IMR-90 (cell line): ENCODE results near the gene TRPM3. TPM values are rescaled to one million over a fixed set of nuclear protein-coding genes. Genes with fewer than 3 reads are reported as not detected.

Source experiments
- ATAC-seq: fragments of 200-7000 bp; cut with Tn5 transposase; 2 replicates; pipeline ENCODE4 v1.9.1; 2020; ENCODE audit warnings: low read depth, mild to moderate bottlenecking, moderate library complexity
- BruUV-seq: library from RNA; stranded (reverse); fragments of 400-500 nt; replicated peaks from 2 replicates; lab custom pipeline; 2021; lab: Mats Ljungman, UMichigan
- CTCF ChIA-PET: fragments of 300-600 bp; formaldehyde crosslinking; extraction: SDS; loops from one replicate; lab custom pipeline; 2021; ENCODE audit warnings: antibody characterized with exemption; lab: Yijun Ruan, JAX
- POLR2A ChIA-PET: fragments of 300-600 bp; sonication (Branson Sonifier 250); formaldehyde crosslinking; loops from one replicate; lab custom pipeline; 2022; ENCODE audit warnings: antibody characterized with exemption; ENCODE audit not compliant: unreplicated experiment; lab: Charles Lee
- DNase-seq: peaks from one replicate; pipeline ENCODE4 v3.0.0; 2013
- H2AFZ ChIP-seq: replicated peaks from 2 replicates; pipeline ENCODE3; 2013; ENCODE audit warnings: low read length, mild to moderate bottlenecking; ENCODE audit not compliant: poor library complexity
- H2AK5ac ChIP-seq: 2 replicates; pipeline ENCODE4 v1.6.1; 2013; ENCODE audit warnings: low read depth, low read length, inconsistent platforms
- H2AK9ac ChIP-seq: replicated peaks from 2 replicates; pipeline ENCODE3; 2013; ENCODE audit warnings: mild to moderate bottlenecking, low read depth, low read length, moderate library complexity; ENCODE audit not compliant: poor library complexity
- H2BK120ac ChIP-seq: 2 replicates; pipeline ENCODE4 v1.6.1; 2013; ENCODE audit warnings: low read depth, low read length, inconsistent platforms
- H2BK15ac ChIP-seq: 3 replicates; pipeline ENCODE4 v1.6.1; 2013; ENCODE audit warnings: low read depth, low read length, inconsistent platforms
- H2BK20ac ChIP-seq: 2 replicates; pipeline ENCODE4 v1.6.1; 2013; ENCODE audit warnings: low read depth, mild to moderate bottlenecking, inconsistent platforms, low read length, moderate library complexity
- H2BK5ac ChIP-seq: 2 replicates; pipeline ENCODE4 v1.6.1; 2013; ENCODE audit warnings: mild to moderate bottlenecking, low read depth, low read length, inconsistent platforms; ENCODE audit not compliant: poor library complexity, severe bottlenecking
- H3K14ac ChIP-seq: replicated peaks from 2 replicates; pipeline ENCODE4 v1.6.1; 2013; ENCODE audit warnings: low read depth, low read length, inconsistent platforms
- H3K18ac ChIP-seq: 2 replicates; pipeline ENCODE4 v1.6.1; 2013; ENCODE audit warnings: low read depth, low read length, control low read depth
- H3K23ac ChIP-seq: 2 replicates; pipeline ENCODE4 v1.6.1; 2013; ENCODE audit warnings: low read depth, low read length, inconsistent platforms
- H3K27ac ChIP-seq: 2 replicates; pipeline ENCODE4 v1.5.1; 2013; ENCODE audit warnings: mild to moderate bottlenecking, control low read depth, low read length; ENCODE audit not compliant: insufficient read depth
- H3K27me3 ChIP-seq: 2 replicates; pipeline ENCODE4 v1.6.1; 2013; ENCODE audit warnings: low read length; ENCODE audit not compliant: control insufficient read depth, insufficient read depth
- H3K36me3 ChIP-seq: 2 replicates; pipeline ENCODE4 v1.6.1; 2013; ENCODE audit warnings: low read length, mixed read lengths; ENCODE audit not compliant: control insufficient read depth, insufficient read depth
- H3K4ac ChIP-seq: 2 replicates; pipeline ENCODE4 v1.6.1; 2013; ENCODE audit warnings: low read depth, low read length, inconsistent platforms
- H3K4me1 ChIP-seq: 2 replicates; pipeline ENCODE4 v1.6.1; 2013; ENCODE audit warnings: low read length, mixed read lengths; ENCODE audit not compliant: control insufficient read depth, insufficient read depth
- H3K4me2 ChIP-seq: 2 replicates; pipeline ENCODE4 v1.6.1; 2013; ENCODE audit warnings: low read depth, mild to moderate bottlenecking, control low read depth, low read length, moderate library complexity
- H3K4me3 ChIP-seq: 2 replicates; pipeline ENCODE4 v1.5.1; 2013; ENCODE audit warnings: low read depth, mild to moderate bottlenecking, control low read depth, low read length, moderate library complexity; ENCODE audit not compliant: insufficient read depth
- H3K56ac ChIP-seq: 2 replicates; pipeline ENCODE4 v1.6.1; 2013; ENCODE audit warnings: low read length, inconsistent platforms; ENCODE audit not compliant: insufficient read depth; ENCODE audit errors: extremely low read depth
- H3K79me1 ChIP-seq, 2 experiments: 2 replicates each; pipeline ENCODE4 v1.6.1; 2013; ENCODE audit warnings: low read length in 2 of 2, inconsistent platforms in 1 of 2, low read depth in 1 of 2
- H3K9ac ChIP-seq: 2 replicates; pipeline ENCODE4 v1.6.1; 2013; ENCODE audit warnings: low read depth, low read length, control low read depth
- H3K9me1 ChIP-seq: 2 replicates; pipeline ENCODE4 v1.6.1; 2013; ENCODE audit warnings: low read length, inconsistent platforms; ENCODE audit not compliant: insufficient read depth
- H3K9me3 ChIP-seq: 2 replicates; pipeline ENCODE4 v1.6.1; 2013; ENCODE audit warnings: low read length; ENCODE audit not compliant: control insufficient read depth, insufficient read depth
- H4K20me1 ChIP-seq: 2 replicates; pipeline ENCODE4 v1.6.1; 2013; ENCODE audit warnings: low read length, inconsistent platforms; ENCODE audit not compliant: insufficient read depth
- H4K5ac ChIP-seq: 2 replicates; pipeline ENCODE4 v1.6.1; 2013; ENCODE audit warnings: mild to moderate bottlenecking, low read depth, low read length, control low read depth
- H4K8ac ChIP-seq, 2 experiments: 2 replicates each; pipeline ENCODE4 v1.6.1; 2013; ENCODE audit warnings: low read depth in 2 of 2, low read length in 2 of 2, control low read depth in 1 of 2, inconsistent platforms in 1 of 2
- H4K91ac ChIP-seq: 2 replicates; pipeline ENCODE4 v1.6.1; 2013; ENCODE audit warnings: low read depth, low read length, inconsistent platforms; ENCODE audit not compliant: insufficient read depth
- NFE2L2 ChIP-seq: fragments of 150-350 bp; IDR thresholded peaks from 2 replicates; pipeline ENCODE4 v1.6.1; 2016; ENCODE audit warnings: low read depth, mild to moderate bottlenecking, low read length
- POLR2A ChIP-seq: IDR thresholded peaks from 2 replicates; pipeline ENCODE4 v1.6.1; 2012; ENCODE audit warnings: mild to moderate bottlenecking, low read depth, low read length
- RAD21 ChIP-seq: IDR thresholded peaks from 2 replicates; pipeline ENCODE4 v1.6.1; 2012; ENCODE audit warnings: low read length, improper control_type of control experiment
- SMC3 ChIP-seq: fragments of 150-350 bp; IDR thresholded peaks from 2 replicates; pipeline ENCODE4 v1.6.1; 2016; ENCODE audit warnings: low read depth, mild to moderate bottlenecking, antibody characterized with exemption, low read length, moderate library complexity
- WGBS, 2 experiments: methylation state at CpG; one replicate each; pipeline versions ENCODE4 v1.1.5 to v1.1.7; 2013; ENCODE audit warnings: missing lambda C conversion rate in 2 of 2; ENCODE audit not compliant: insufficient read length in 1 of 2; ENCODE audit errors: extremely low coverage in 2 of 2; 5-methylcytosine and 5-hydroxymethylcytosine counted together
- dilution Hi-C: fragments of 300-500 bp; cut with HindIII; formaldehyde crosslinking; loops from one replicate; pipeline ENCODE4 v1.14.3; 2018; ENCODE audit warnings: low sequenced_read_pairs; ENCODE audit not compliant: unreplicated experiment
- in situ Hi-C: fragments of 300-500 bp; cut with MboI; formaldehyde crosslinking; loops from 3 replicates; pipeline ENCODE4 v1.14.3; 2019; ENCODE audit warnings: low sequenced_read_pairs, inconsistent platforms, mixed read lengths
- intact Hi-C: fragments of 100-400 bp; cut with micrococcal nuclease; formaldehyde crosslinking; loops from 2 replicates; pipeline ENCODE4 v1.10.0; 2022
- polyA plus RNA-seq, 3 experiments: library from polyadenylated mRNA; depleted of rRNA; stranded (reverse); fragments of >200 nt; gene quantifications; 2 replicates each; pipeline ENCODE4 v1.2.3, GENCODE V29; 2012; ENCODE audit warnings: low replicate concordance in 1 of 3
- total RNA-seq: library from RNA; depleted of rRNA; stranded (reverse); fragments of >200 nt; gene quantifications from 2 replicates; pipeline ENCODE4 v1.2.3, GENCODE V29; 2012
- TF ChIP-seq, protein P1 (sequence below): fragments of 150-350 bp; IDR thresholded peaks from 2 replicates; pipeline ENCODE4 v1.6.1; 2016; ENCODE audit warnings: low read depth, mild to moderate bottlenecking, low read length, moderate library complexity, borderline replicate concordance
- TF ChIP-seq, protein P2 (sequence below): conservative IDR thresholded peaks from 2 replicates; pipeline ENCODE4 v1.5.1; 2012; ENCODE audit warnings: mild to moderate bottlenecking, low read depth, low read length, improper control_type of control experiment

Gene TRPM3
- total and polyA plus RNA-seq, 2 of the 4 experiments (the other 2 are of a cell fraction): not detected

DNA sequence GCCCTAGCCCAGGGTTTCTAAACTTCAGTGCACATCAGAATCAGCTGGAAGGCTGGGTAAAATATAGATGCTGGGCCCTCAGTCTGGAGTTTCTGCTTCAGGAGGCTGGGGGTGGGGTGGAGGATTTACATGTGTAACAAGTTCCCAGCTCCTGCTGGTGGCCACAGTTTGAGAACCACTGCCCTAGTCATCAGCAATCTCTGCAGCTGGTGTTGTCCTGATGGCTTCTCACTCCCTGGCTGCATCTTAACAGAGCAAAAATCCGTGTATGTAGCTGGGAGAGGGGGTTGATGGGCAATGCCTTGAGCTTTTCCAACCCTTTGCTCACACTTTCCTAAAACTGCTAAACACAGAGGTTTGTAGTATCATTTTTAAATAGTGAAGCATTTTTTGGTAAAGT is 520.9 kb downstream of the TRPM3 start:
- H4K8ac ChIP-seq: peak overlapping the region; percentile 34 to 75
- H2AFZ ChIP-seq: peak overlapping the region; percentile 58
- WGBS, 2 experiments: no CpG with 5 or more reads among the region's 1 CpG
- H4K20me1 ChIP-seq: no peaks in the 10 kb centered on the region
- H3K9ac ChIP-seq: peak overlapping the region; percentile 63
- H3K79me1 ChIP-seq: peaks cover 0 to 7% of the 10 kb centered on the region in 2 experiments; a peak in 2 of 4 replicates
- peak overlapping the region; percentile 91 for H2BK120ac ChIP-seq
- H3K56ac ChIP-seq: peak overlapping the region; percentile 76
- H3K4me2 ChIP-seq: peak overlapping the region; percentile 74
- H2BK15ac ChIP-seq: peak overlapping the region; percentile 32; the same call in 1 of the 3 replicates
- no peaks in the 10 kb centered on the region for H3K9me3 ChIP-seq
- dilution Hi-C loops (no loop called here), in situ Hi-C loops (loop anchor here (5.0 to 25.0 kb wide), 4 partner anchors 188 to 638 kb away; partner anchors contain the start of gene KLF9), intact Hi-C loops (loop anchor here (5.0 to 10.0 kb wide), 2 partner anchors 656 to 923 kb away; no protein-coding TSS in a partner anchor)
- CTCF ChIA-PET: interaction anchor here (1.2 kb wide), 1 partner anchor 90 kb away, joined by 4 read pairs; no protein-coding TSS in a partner anchor
- TSS peak; percentile 80 for BruUV-seq
- H3K4me1 ChIP-seq: peaks cover 17% of the 10 kb centered on the region
- H3K27ac ChIP-seq: peak overlapping the region; percentile 79
- no peaks in the 10 kb centered on the region for H3K36me3 ChIP-seq
- no peak overlapping the region for H2AK9ac ChIP-seq
- peak overlapping the region; percentile 68 for H3K14ac ChIP-seq
- POLR2A ChIA-PET: interaction anchor here (0.7 kb wide), 1 partner anchor 181 kb away, joined by 3 read pairs; no protein-coding TSS in a partner anchor
- ATAC-seq (peak; percentile 25), DNase-seq (peak; percentile 89)
- peak overlapping the region; percentile 94 for H4K91ac ChIP-seq
- H3K27me3 ChIP-seq: no peaks in the 10 kb centered on the region
- peaks cover 6% of the 10 kb centered on the region for H3K9me1 ChIP-seq
- peak overlapping the region; percentile 79 for H3K18ac ChIP-seq
- peak overlapping the region; percentile 90 for H2BK20ac ChIP-seq
- peak overlapping the region; percentile 71 for H3K23ac ChIP-seq
- H4K5ac ChIP-seq: peak overlapping the region; percentile 60
- H2AK5ac ChIP-seq: peak overlapping the region; percentile 93
- peak overlapping the region; percentile 95 for H3K4ac ChIP-seq
- TF ChIP-seq SMC3: peak; percentile 46
- TF ChIP-seq, protein P1, sequence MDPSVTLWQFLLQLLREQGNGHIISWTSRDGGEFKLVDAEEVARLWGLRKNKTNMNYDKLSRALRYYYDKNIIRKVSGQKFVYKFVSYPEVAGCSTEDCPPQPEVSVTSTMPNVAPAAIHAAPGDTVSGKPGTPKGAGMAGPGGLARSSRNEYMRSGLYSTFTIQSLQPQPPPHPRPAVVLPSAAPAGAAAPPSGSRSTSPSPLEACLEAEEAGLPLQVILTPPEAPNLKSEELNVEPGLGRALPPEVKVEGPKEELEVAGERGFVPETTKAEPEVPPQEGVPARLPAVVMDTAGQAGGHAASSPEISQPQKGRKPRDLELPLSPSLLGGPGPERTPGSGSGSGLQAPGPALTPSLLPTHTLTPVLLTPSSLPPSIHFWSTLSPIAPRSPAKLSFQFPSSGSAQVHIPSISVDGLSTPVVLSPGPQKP: no peak
- TF ChIP-seq, protein P2, sequence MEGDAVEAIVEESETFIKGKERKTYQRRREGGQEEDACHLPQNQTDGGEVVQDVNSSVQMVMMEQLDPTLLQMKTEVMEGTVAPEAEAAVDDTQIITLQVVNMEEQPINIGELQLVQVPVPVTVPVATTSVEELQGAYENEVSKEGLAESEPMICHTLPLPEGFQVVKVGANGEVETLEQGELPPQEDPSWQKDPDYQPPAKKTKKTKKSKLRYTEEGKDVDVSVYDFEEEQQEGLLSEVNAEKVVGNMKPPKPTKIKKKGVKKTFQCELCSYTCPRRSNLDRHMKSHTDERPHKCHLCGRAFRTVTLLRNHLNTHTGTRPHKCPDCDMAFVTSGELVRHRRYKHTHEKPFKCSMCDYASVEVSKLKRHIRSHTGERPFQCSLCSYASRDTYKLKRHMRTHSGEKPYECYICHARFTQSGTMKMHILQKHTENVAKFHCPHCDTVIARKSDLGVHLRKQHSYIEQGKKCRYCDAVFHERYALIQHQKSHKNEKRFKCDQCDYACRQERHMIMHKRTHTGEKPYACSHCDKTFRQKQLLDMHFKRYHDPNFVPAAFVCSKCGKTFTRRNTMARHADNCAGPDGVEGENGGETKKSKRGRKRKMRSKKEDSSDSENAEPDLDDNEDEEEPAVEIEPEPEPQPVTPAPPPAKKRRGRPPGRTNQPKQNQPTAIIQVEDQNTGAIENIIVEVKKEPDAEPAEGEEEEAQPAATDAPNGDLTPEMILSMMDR: no peak
- TF ChIP-seq RAD21: peak; percentile 46
- TF ChIP-seq NFE2L2: peak; percentile 16; the same call in 1 of the 2 replicates
- peak; percentile 77 for TF ChIP-seq POLR2A
- H2BK5ac ChIP-seq: peak overlapping the region; percentile 87
- H3K4me3 ChIP-seq: no peak overlapping the region
